Adrenal gland (tissue), 5 donors: ENCODE results near the gene TMEM179B.
A peak's percentile ranks its signal among the peaks of the same experiment; 100 is the strongest.

Experiments
- CTCF ChIP-seq, 6 experiments: fragments of 450-650 bp in 4 of 6; fragments of 200-600 bp in 2 of 6; sonication (generic) in 1 of 6; IDR thresholded peaks; 1 replicate in 5 of 6; 2 replicates in 1 of 6; pipeline versions ENCODE4 v1.5.1 to v1.8.0; 2016 to 2021; ENCODE audit warnings: antibody characterized with exemption in 6 of 6, mild to moderate bottlenecking in 2 of 6, moderate library complexity in 1 of 6
- POLR2A ChIP-seq, 2 donors: fragments of 450-650 bp; IDR thresholded peaks; one replicate each; pipeline ENCODE4 v1.6.1; 2017; ENCODE audit warnings: antibody characterized with exemption in 2 of 2, mild to moderate bottlenecking in 2 of 2, moderate library complexity in 1 of 2
- donor health status: DM: no; HTN: no; CAD: no.

- TF ChIP-seq CTCF (IDR thresholded peaks at IDR 0.05): peak in 3 of 6 experiments; percentile 24 to 43 (median 36)
- peak; percentile 41 to 82 for TF ChIP-seq POLR2A (IDR thresholded peaks at IDR 0.05)
These were observed 33.2 kb upstream of the TMEM179B start, which contains the start of gene ZBTB3 for GRCh38 chr11:62753736-62754603.
